Panc1 (cell line): ENCODE results near the gene ZYX.

Experiments
- POLR2AphosphoS5 ChIP-seq: IDR thresholded peaks from 2 replicates; pipeline ENCODE4 v1.6.1; 2012; ENCODE audit warnings: mild to moderate bottlenecking, low read depth, low read length, moderate library complexity
- SIN3A ChIP-seq: IDR thresholded peaks from 2 replicates; pipeline ENCODE4 v1.6.1; 2012; ENCODE audit warnings: low read depth, mild to moderate bottlenecking, low read length, moderate library complexity, borderline replicate concordance; ENCODE audit not compliant: insufficient read depth
- TCF7L2 ChIP-seq: IDR thresholded peaks from 2 replicates; pipeline ENCODE4 v1.6.1; 2011; ENCODE audit warnings: mild to moderate bottlenecking, low read depth, low read length, inconsistent platforms
- TF ChIP-seq, protein P1 (sequence below): fragments of 450-650 bp; IDR thresholded peaks from 2 replicates; pipeline ENCODE4 v1.5.1; 2017; ENCODE audit warnings: mild to moderate bottlenecking
- TF ChIP-seq, protein P2 (sequence below), 2 experiments: IDR thresholded peaks; 2 replicates each; pipeline ENCODE4 v1.6.1; 2011 to 2012; ENCODE audit warnings: low read depth in 2 of 2, control low read depth in 1 of 2, low read length in 1 of 2, mild to moderate bottlenecking in 1 of 2, moderate library complexity in 1 of 2; ENCODE audit not compliant: insufficient read depth in 1 of 2

GRCh38 chr7:143435266-143435665 lies 54.1 kb downstream of the ZYX start:
- TF ChIP-seq, protein P1, sequence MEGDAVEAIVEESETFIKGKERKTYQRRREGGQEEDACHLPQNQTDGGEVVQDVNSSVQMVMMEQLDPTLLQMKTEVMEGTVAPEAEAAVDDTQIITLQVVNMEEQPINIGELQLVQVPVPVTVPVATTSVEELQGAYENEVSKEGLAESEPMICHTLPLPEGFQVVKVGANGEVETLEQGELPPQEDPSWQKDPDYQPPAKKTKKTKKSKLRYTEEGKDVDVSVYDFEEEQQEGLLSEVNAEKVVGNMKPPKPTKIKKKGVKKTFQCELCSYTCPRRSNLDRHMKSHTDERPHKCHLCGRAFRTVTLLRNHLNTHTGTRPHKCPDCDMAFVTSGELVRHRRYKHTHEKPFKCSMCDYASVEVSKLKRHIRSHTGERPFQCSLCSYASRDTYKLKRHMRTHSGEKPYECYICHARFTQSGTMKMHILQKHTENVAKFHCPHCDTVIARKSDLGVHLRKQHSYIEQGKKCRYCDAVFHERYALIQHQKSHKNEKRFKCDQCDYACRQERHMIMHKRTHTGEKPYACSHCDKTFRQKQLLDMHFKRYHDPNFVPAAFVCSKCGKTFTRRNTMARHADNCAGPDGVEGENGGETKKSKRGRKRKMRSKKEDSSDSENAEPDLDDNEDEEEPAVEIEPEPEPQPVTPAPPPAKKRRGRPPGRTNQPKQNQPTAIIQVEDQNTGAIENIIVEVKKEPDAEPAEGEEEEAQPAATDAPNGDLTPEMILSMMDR, result no peak
- TF ChIP-seq POLR2AphosphoS5 (no peak), SIN3A (no peak), TCF7L2 (no peak)
- TF ChIP-seq, protein P2, sequence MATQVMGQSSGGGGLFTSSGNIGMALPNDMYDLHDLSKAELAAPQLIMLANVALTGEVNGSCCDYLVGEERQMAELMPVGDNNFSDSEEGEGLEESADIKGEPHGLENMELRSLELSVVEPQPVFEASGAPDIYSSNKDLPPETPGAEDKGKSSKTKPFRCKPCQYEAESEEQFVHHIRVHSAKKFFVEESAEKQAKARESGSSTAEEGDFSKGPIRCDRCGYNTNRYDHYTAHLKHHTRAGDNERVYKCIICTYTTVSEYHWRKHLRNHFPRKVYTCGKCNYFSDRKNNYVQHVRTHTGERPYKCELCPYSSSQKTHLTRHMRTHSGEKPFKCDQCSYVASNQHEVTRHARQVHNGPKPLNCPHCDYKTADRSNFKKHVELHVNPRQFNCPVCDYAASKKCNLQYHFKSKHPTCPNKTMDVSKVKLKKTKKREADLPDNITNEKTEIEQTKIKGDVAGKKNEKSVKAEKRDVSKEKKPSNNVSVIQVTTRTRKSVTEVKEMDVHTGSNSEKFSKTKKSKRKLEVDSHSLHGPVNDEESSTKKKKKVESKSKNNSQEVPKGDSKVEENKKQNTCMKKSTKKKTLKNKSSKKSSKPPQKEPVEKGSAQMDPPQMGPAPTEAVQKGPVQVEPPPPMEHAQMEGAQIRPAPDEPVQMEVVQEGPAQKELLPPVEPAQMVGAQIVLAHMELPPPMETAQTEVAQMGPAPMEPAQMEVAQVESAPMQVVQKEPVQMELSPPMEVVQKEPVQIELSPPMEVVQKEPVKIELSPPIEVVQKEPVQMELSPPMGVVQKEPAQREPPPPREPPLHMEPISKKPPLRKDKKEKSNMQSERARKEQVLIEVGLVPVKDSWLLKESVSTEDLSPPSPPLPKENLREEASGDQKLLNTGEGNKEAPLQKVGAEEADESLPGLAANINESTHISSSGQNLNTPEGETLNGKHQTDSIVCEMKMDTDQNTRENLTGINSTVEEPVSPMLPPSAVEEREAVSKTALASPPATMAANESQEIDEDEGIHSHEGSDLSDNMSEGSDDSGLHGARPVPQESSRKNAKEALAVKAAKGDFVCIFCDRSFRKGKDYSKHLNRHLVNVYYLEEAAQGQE (IDR thresholded peaks at IDR 0.05; ENCODE audit: insufficient read depth in 1 of 2, low read depth in 2 of 2, low read length in 1 of 2), result no peak
